HCT116 (cell line): Measurements from ENCODE around the gene CIRBP.

Experiments used
- EGR1 ChIP-seq: IDR thresholded peaks from 2 replicates; pipeline ENCODE4 v1.6.1; 2012; ENCODE audit warnings: low read depth
- ELF1 ChIP-seq: IDR thresholded peaks from 2 replicates; pipeline ENCODE4 v1.6.1; 2012; ENCODE audit warnings: low read depth, borderline replicate concordance
- POLR2AphosphoS5 ChIP-seq: IDR thresholded peaks from 2 replicates; pipeline ENCODE4 v1.6.1; 2011; ENCODE audit warnings: mild to moderate bottlenecking, low read depth, low read length, moderate library complexity
- SIN3A ChIP-seq: IDR thresholded peaks from 2 replicates; pipeline ENCODE4 v1.6.1; 2012; ENCODE audit warnings: low read depth
- YY1 ChIP-seq: IDR thresholded peaks from 2 replicates; pipeline ENCODE4 v1.6.1; 2011; ENCODE audit warnings: low read length, low read depth, moderate library complexity, mild to moderate bottlenecking; ENCODE audit not compliant: insufficient replicate concordance; ENCODE audit errors: extremely low read depth
- TF ChIP-seq, protein P1 (sequence below): IDR thresholded peaks from 2 replicates; pipeline ENCODE4 v1.6.1; 2012
- TF ChIP-seq, protein P2 (sequence below), 3 experiments: fragments of 200-600 bp in 1 of 3; sonication (generic) in 1 of 3; IDR thresholded peaks in 2 of 3; conservative IDR thresholded peaks in 1 of 3; 2 replicates each; pipeline ENCODE4 v1.5.1; 2012 to 2017; ENCODE audit warnings: low read depth in 2 of 3, low read length in 2 of 3, antibody characterized with exemption in 1 of 3, borderline replicate concordance in 1 of 3, control low read depth in 1 of 3, mild to moderate bottlenecking in 1 of 3, mixed read lengths in 1 of 3, mixed run types in 1 of 3, moderate library complexity in 1 of 3; ENCODE audit not compliant: insufficient read depth in 1 of 3

DNA sequence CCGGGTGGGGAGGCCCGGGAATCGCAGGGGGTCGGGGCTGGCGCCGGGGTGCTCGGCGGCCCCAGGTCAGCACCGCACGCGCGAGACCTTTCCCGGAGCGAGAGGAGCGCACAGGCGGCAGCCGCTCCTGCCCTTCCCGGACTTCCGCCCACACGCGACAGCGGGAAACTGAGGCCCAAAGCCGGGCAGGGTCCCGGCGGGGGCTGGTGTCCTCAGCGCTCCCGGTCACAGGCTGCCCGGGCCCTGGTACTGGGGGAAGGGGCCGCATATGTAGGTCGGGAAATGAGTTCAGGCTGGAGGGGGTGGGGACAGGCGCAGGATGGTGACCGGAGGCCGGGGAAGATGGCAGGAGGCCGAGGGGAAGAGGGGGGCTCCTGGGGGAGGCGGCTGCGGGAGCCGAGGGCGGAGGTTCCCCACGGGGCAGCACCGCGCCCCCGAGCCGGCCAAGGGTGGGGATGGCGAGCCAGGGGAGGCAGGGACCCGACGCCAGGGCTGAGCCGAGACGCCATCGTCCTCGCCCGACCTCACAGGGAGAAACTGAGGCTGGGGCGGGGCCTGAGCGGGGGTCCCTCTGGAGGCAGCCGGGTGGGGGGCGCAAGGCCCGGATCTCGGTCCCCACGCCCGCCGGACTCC, 32.0 kb upstream of the CIRBP start:
- TF ChIP-seq, protein P1, sequence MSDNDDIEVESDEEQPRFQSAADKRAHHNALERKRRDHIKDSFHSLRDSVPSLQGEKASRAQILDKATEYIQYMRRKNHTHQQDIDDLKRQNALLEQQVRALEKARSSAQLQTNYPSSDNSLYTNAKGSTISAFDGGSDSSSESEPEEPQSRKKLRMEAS, result no peak
- no peak; the same call in 1 of the 2 replicates for TF ChIP-seq EGR1
- TF ChIP-seq, protein P2, sequence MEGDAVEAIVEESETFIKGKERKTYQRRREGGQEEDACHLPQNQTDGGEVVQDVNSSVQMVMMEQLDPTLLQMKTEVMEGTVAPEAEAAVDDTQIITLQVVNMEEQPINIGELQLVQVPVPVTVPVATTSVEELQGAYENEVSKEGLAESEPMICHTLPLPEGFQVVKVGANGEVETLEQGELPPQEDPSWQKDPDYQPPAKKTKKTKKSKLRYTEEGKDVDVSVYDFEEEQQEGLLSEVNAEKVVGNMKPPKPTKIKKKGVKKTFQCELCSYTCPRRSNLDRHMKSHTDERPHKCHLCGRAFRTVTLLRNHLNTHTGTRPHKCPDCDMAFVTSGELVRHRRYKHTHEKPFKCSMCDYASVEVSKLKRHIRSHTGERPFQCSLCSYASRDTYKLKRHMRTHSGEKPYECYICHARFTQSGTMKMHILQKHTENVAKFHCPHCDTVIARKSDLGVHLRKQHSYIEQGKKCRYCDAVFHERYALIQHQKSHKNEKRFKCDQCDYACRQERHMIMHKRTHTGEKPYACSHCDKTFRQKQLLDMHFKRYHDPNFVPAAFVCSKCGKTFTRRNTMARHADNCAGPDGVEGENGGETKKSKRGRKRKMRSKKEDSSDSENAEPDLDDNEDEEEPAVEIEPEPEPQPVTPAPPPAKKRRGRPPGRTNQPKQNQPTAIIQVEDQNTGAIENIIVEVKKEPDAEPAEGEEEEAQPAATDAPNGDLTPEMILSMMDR (IDR thresholded peaks at IDR 0.05 in 2 of 3, conservative IDR thresholded peaks at IDR 0.05 in 1 of 3; ENCODE audit: borderline replicate concordance in 1 of 3, insufficient read depth in 1 of 3, low read depth in 2 of 3, low read length in 2 of 3), result no peak
- no peak; the same call in none of the 2 replicates for TF ChIP-seq POLR2AphosphoS5
- TF ChIP-seq ELF1, result no peak
- no peak for TF ChIP-seq SIN3A
- no peak for TF ChIP-seq YY1
